Neuronal stem cell (in vitro differentiated cells): ENCODE data around the gene CDK15.

Experiments used
- DNase-seq: peaks from one replicate; pipeline ENCODE4 v3.0.0-alpha.2; 2013; ENCODE audit warnings: low spot score
- H2AFZ ChIP-seq: one replicate; pipeline ENCODE4 v1.6.1; 2013; ENCODE audit warnings: mild to moderate bottlenecking, low read length, inconsistent platforms
- H2AK5ac ChIP-seq: 2 replicates; pipeline ENCODE4 v1.6.1; 2013; ENCODE audit warnings: low read depth, mild to moderate bottlenecking, inconsistent platforms, low read length, moderate library complexity, mixed read lengths
- H2BK120ac ChIP-seq: 2 replicates; pipeline ENCODE4 v1.6.1; 2013; ENCODE audit warnings: low read depth, mild to moderate bottlenecking, inconsistent platforms, low read length, moderate library complexity, mixed read lengths
- H2BK12ac ChIP-seq: one replicate; pipeline ENCODE4 v1.6.1; 2013; ENCODE audit warnings: low read length, inconsistent platforms
- H2BK15ac ChIP-seq: 2 replicates; pipeline ENCODE4 v1.6.1; 2013; ENCODE audit warnings: mild to moderate bottlenecking, low read length, inconsistent platforms, mixed read lengths
- H2BK5ac ChIP-seq: one replicate; pipeline ENCODE4 v1.6.1; 2013; ENCODE audit warnings: inconsistent platforms, mild to moderate bottlenecking, low read length, moderate library complexity
- H3K14ac ChIP-seq: one replicate; pipeline ENCODE4 v1.6.1; 2013; ENCODE audit warnings: low read length, inconsistent platforms
- H3K18ac ChIP-seq: 2 replicates; pipeline ENCODE4 v1.6.1; 2013; ENCODE audit warnings: low read length, inconsistent platforms
- H3K23ac ChIP-seq: 2 replicates; pipeline ENCODE4 v1.6.1; 2013; ENCODE audit warnings: low read depth, mild to moderate bottlenecking, mixed read lengths, low read length, inconsistent platforms; ENCODE audit not compliant: poor library complexity
- H3K27ac ChIP-seq: replicated peaks from 3 replicates; pipeline ENCODE4 v1.5.1; 2013; ENCODE audit warnings: low read length, inconsistent platforms
- H3K27me3 ChIP-seq, 3 experiments: 2 replicates each; pipeline ENCODE4 v1.6.1; 2013; ENCODE audit warnings: low read length in 3 of 3, mild to moderate bottlenecking in 2 of 3, inconsistent platforms in 1 of 3, low read depth in 1 of 3, mixed read lengths in 1 of 3, moderate library complexity in 1 of 3; ENCODE audit not compliant: control insufficient read depth in 3 of 3, insufficient read depth in 3 of 3
- H3K36me3 ChIP-seq, 2 donors: replicated peaks in 1 of 2; 2 replicates each; pipeline ENCODE4 v1.6.1; 2013; ENCODE audit warnings: low read length in 2 of 2; ENCODE audit not compliant: control insufficient read depth in 2 of 2, insufficient read depth in 2 of 2
- H3K4ac ChIP-seq: 2 replicates; pipeline ENCODE4 v1.6.1; 2013; ENCODE audit warnings: inconsistent platforms, mild to moderate bottlenecking, low read length, moderate library complexity
- H3K4me1 ChIP-seq, 2 donors: 1 replicate in 1 of 2; 2 replicates in 1 of 2; pipeline ENCODE4 v1.6.1; 2013; ENCODE audit warnings: low read length in 2 of 2, low read depth in 1 of 2; ENCODE audit not compliant: control insufficient read depth in 2 of 2, insufficient read depth in 1 of 2
- H3K4me2 ChIP-seq: one replicate; pipeline ENCODE4 v1.6.1; 2013; ENCODE audit warnings: mild to moderate bottlenecking, low read length, inconsistent platforms; ENCODE audit not compliant: insufficient read depth, poor library complexity, severe bottlenecking
- H3K4me3 ChIP-seq, 2 donors: 2 replicates each; pipeline ENCODE4 v1.5.1; 2013; ENCODE audit warnings: low read length in 2 of 2, mild to moderate bottlenecking in 2 of 2, inconsistent platforms in 1 of 2, moderate library complexity in 1 of 2
- H3K79me1 ChIP-seq: one replicate; pipeline ENCODE4 v1.6.1; 2013; ENCODE audit warnings: low read depth, mild to moderate bottlenecking, inconsistent platforms, low read length, moderate library complexity
- H3K9ac ChIP-seq: one replicate; pipeline ENCODE4 v1.6.1; 2013; ENCODE audit warnings: mild to moderate bottlenecking, low read depth, low read length, inconsistent platforms; ENCODE audit not compliant: poor library complexity
- H3K9me3 ChIP-seq, 2 donors: replicated peaks in 1 of 2; 2 replicates each; pipeline versions ENCODE3 to v1.6.1; 2013; ENCODE audit warnings: low read length in 2 of 2, mild to moderate bottlenecking in 2 of 2, inconsistent platforms in 1 of 2, low read depth in 1 of 2, mixed read lengths in 1 of 2, moderate library complexity in 1 of 2; ENCODE audit not compliant: control insufficient read depth in 2 of 2, insufficient read depth in 1 of 2
- H4K8ac ChIP-seq: one replicate; pipeline ENCODE4 v1.6.1; 2013; ENCODE audit warnings: low read depth, mild to moderate bottlenecking, inconsistent platforms, low read length, moderate library complexity
- H4K91ac ChIP-seq: one replicate; pipeline ENCODE4 v1.6.1; 2013; ENCODE audit warnings: low read length, low read depth, mild to moderate bottlenecking, inconsistent platforms; ENCODE audit not compliant: poor library complexity
- WGBS, 2 donors: extraction: QIAGEN DNeasy Blood & Tissue Kit; methylation state at CpG; one replicate each; pipeline ENCODE4 v1.1.7; 2013; ENCODE audit warnings: missing lambda C conversion rate in 2 of 2, mixed read lengths in 1 of 2; ENCODE audit not compliant: insufficient read length in 2 of 2, insufficient replicate concordance in 1 of 2; ENCODE audit errors: extremely low coverage in 2 of 2; 5-methylcytosine and 5-hydroxymethylcytosine counted together

CDK15 gene

GRCh38 chr2:201769666-201770373 lies 36.5 kb upstream of the CDK15 start:
- H3K9me3 ChIP-seq, result no peaks in the 10 kb centered on the region
- WGBS, 2 donors, result no CpG with 5 or more reads among the region's 4 CpGs
- H2BK5ac ChIP-seq, result no peak overlapping the region
- no peak overlapping the region for H3K9ac ChIP-seq
- H2AK5ac ChIP-seq, result no peak overlapping the region
- H3K14ac ChIP-seq, result no peak overlapping the region
- H3K4me3 ChIP-seq, result no peak overlapping the region
- no peak overlapping the region for H3K23ac ChIP-seq
- no peaks in the 10 kb centered on the region for H3K27me3 ChIP-seq
- H3K18ac ChIP-seq, result no peak overlapping the region
- no peak overlapping the region for H3K27ac ChIP-seq
- no peaks in the 10 kb centered on the region for H3K4me1 ChIP-seq
- H3K79me1 ChIP-seq, result no peaks in the 10 kb centered on the region
- no peak overlapping the region for H2BK12ac ChIP-seq
- no peak overlapping the region for H3K4ac ChIP-seq
- no peak overlapping the region for H3K4me2 ChIP-seq
- H2BK120ac ChIP-seq, result no peak overlapping the region
- peaks cover 1 to 24% of the 10 kb centered on the region in 2 donors for H3K36me3 ChIP-seq
- H4K91ac ChIP-seq, result no peak overlapping the region
- DNase-seq, result no peak
- no peak overlapping the region for H2BK15ac ChIP-seq
- no peak overlapping the region for H2AFZ ChIP-seq
- no peak overlapping the region for H4K8ac ChIP-seq

DNA sequence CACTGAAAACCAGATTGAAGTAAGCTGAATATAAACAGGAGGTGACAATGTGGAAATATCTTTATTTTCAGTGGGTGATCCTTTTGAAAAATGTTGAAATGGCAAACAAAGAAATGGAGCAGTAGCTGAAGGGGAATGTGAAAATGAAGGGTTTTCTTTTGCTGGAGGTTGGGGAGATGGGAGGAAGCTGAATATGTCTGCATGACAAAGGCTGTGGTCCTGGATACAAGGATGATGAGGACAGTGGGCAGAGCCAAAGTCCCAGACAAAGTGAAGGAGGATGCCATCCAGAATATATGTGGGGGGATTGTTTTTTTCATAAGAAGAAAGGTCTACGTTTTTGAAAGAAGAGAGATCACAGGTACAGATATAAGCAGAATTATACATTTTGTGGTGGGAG lies 32.3 kb upstream of the CDK15 start:
- H3K4ac ChIP-seq, result no peak overlapping the region
- no peak overlapping the region for H3K14ac ChIP-seq
- no peak overlapping the region for H2AFZ ChIP-seq
- no peak overlapping the region for H2BK120ac ChIP-seq
- no peak overlapping the region for H2BK5ac ChIP-seq
- peaks cover 0 to 2% of the 10 kb centered on the region in 2 donors for H3K4me1 ChIP-seq
- no peak overlapping the region for H4K8ac ChIP-seq
- no peak overlapping the region for H3K23ac ChIP-seq
- no peak overlapping the region for H3K4me2 ChIP-seq
- H3K27me3 ChIP-seq, result no peaks in the 10 kb centered on the region
- H3K27ac ChIP-seq, result no peak overlapping the region
- H3K18ac ChIP-seq, result no peak overlapping the region
- H2AK5ac ChIP-seq, result no peak overlapping the region
- H3K9me3 ChIP-seq, result no peaks in the 10 kb centered on the region
- WGBS, 2 donors, result no CpG with 5 or more reads among the region's 1 CpG
- no peak overlapping the region for H4K91ac ChIP-seq
- H3K36me3 ChIP-seq, result peaks cover 0 to 2% of the 10 kb centered on the region in 2 donors
- no peaks in the 10 kb centered on the region for H3K79me1 ChIP-seq
- no peak overlapping the region for H2BK12ac ChIP-seq
- H3K4me3 ChIP-seq, result no peak overlapping the region
- H3K9ac ChIP-seq, result no peak overlapping the region
- DNase-seq, result no peak
- no peak overlapping the region for H2BK15ac ChIP-seq

GRCh38 chr2:201774546-201774945 lies 31.8 kb upstream of the CDK15 start:
- no peaks in the 10 kb centered on the region for H3K9me3 ChIP-seq
- H3K4me1 ChIP-seq, result peaks cover 2 to 3% of the 10 kb centered on the region in 2 donors
- no peak overlapping the region for H3K18ac ChIP-seq
- H2AFZ ChIP-seq, result no peak overlapping the region
- no peak overlapping the region for H2AK5ac ChIP-seq
- H2BK12ac ChIP-seq, result no peak overlapping the region
- H4K91ac ChIP-seq, result no peak overlapping the region
- H3K9ac ChIP-seq, result no peak overlapping the region
- no CpG with 5 or more reads among the region's 2 CpGs for WGBS, 2 donors
- H3K36me3 ChIP-seq, result peaks cover 0 to 2% of the 10 kb centered on the region in 2 donors
- H3K4me3 ChIP-seq, result no peak overlapping the region
- no peak overlapping the region for H3K4ac ChIP-seq
- no peak overlapping the region for H3K14ac ChIP-seq
- H2BK120ac ChIP-seq, result no peak overlapping the region
- H3K4me2 ChIP-seq, result no peak overlapping the region
- no peaks in the 10 kb centered on the region for H3K27me3 ChIP-seq
- H2BK5ac ChIP-seq, result no peak overlapping the region
- no peaks in the 10 kb centered on the region for H3K79me1 ChIP-seq
- no peak overlapping the region for H3K23ac ChIP-seq
- no peak overlapping the region for H2BK15ac ChIP-seq
- no peak for DNase-seq
- H4K8ac ChIP-seq, result no peak overlapping the region
- H3K27ac ChIP-seq, result no peak overlapping the region

DNA sequence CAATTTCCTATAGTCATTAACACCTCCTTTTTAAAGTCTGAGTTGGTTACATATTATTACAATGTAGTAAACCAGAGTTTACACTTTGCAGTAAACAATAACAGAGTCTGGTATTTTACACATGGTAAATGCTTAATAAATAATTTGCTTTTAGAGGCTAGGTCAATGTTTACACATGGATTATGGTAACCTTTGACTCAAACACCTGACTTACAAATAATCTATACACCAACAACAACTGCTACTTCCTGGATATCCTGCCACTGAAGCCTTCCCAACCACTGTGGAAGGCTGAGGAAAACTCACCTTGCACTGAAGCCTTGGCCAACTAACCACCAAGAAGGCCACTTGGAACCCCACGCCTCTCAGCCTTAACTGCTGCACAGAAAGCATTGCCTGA lies 31.0 kb upstream of the CDK15 start:
- Histone ChIP-seq H4K8ac (no peak overlapping the region), H2BK5ac (no peak overlapping the region), H3K4me3 (no peak overlapping the region), H4K91ac (no peak overlapping the region), H3K27me3 (no peaks in the 10 kb centered on the region), H3K36me3 (peaks cover 0 to 2% of the 10 kb centered on the region in 2 donors), H3K9me3 (no peaks in the 10 kb centered on the region), H2BK120ac (no peak overlapping the region), H3K4me1 (peaks cover 2 to 5% of the 10 kb centered on the region in 2 donors), H3K23ac (no peak overlapping the region), H2BK15ac (no peak overlapping the region), H3K4ac (no peak overlapping the region), H2AK5ac (no peak overlapping the region), H3K27ac (no peak overlapping the region), H2AFZ (no peak overlapping the region), H3K4me2 (peak overlapping the region; percentile 12), H3K79me1 (no peaks in the 10 kb centered on the region), H3K18ac (no peak overlapping the region), H3K9ac (no peak overlapping the region), H3K14ac (no peak overlapping the region), H2BK12ac (no peak overlapping the region)
- no peak for DNase-seq
- no CpG with 5 or more reads among the region's 1 CpG for WGBS, 2 donors
